A549 (cell line): ENCODE data around the gene GEN1.

ENCODE experiments used
- CHD2 ChIP-seq: fragments of 150-350 bp; IDR thresholded peaks from 2 replicates; pipeline ENCODE4 v1.6.1; 2014; ENCODE audit warnings: low read length; ENCODE audit not compliant: partially characterized antibody
- FOSB ChIP-seq: fragments of 250-450 bp; sonication (Bioruptor Pico); IDR thresholded peaks from 2 replicates; pipeline ENCODE4 v1.5.0; 2020; ENCODE audit warnings: mild to moderate bottlenecking, moderate library complexity
- KDM1A ChIP-seq: fragments of 200-600 bp; sonication (generic); IDR thresholded peaks from 2 replicates; pipeline ENCODE4 v1.6.1; 2016; ENCODE audit warnings: low read depth, mild to moderate bottlenecking
- NFE2L2 ChIP-seq: fragments of 150-350 bp; conservative IDR thresholded peaks from 2 replicates; pipeline ENCODE4 v1.6.1; 2014; ENCODE audit warnings: low read length
- POLR2A ChIP-seq: IDR thresholded peaks from 2 replicates; pipeline ENCODE4 v1.6.1; 2012; ENCODE audit warnings: mild to moderate bottlenecking, low read length
- RFX5 ChIP-seq: fragments of 450-650 bp; IDR thresholded peaks from 2 replicates; pipeline ENCODE4 v1.7.1; 2014; ENCODE audit warnings: antibody characterized with exemption, mild to moderate bottlenecking, moderate library complexity
- TF ChIP-seq, protein P1 (sequence below): fragments of >200 bp; sonication (Bioruptor Twin); formaldehyde crosslinking; IDR thresholded peaks from 3 replicates; pipeline ENCODE4 v1.5.1; 2016
- TF ChIP-seq, protein P2 (sequence below): fragments of 250-450 bp; sonication (Bioruptor Pico); IDR thresholded peaks from 2 replicates; pipeline ENCODE4 v1.5.0; 2021; ENCODE audit warnings: mild to moderate bottlenecking, moderate library complexity, borderline replicate concordance
- TF ChIP-seq, protein P3 (sequence below): fragments of 200-600 bp; sonication (generic); IDR thresholded peaks from 2 replicates; pipeline ENCODE4 v1.6.1; 2016; ENCODE audit warnings: antibody characterized with exemption, mild to moderate bottlenecking, moderate library complexity
- TF ChIP-seq, protein P4 (sequence below): IDR thresholded peaks from 2 replicates; pipeline ENCODE4 v1.6.1; 2012; ENCODE audit warnings: low read depth, borderline replicate concordance
- TF ChIP-seq, protein P5 (sequence below): fragments of >200 bp; sonication (Bioruptor Twin); formaldehyde crosslinking; IDR thresholded peaks from 2 replicates; pipeline ENCODE4 v1.6.1; 2016

DNA sequence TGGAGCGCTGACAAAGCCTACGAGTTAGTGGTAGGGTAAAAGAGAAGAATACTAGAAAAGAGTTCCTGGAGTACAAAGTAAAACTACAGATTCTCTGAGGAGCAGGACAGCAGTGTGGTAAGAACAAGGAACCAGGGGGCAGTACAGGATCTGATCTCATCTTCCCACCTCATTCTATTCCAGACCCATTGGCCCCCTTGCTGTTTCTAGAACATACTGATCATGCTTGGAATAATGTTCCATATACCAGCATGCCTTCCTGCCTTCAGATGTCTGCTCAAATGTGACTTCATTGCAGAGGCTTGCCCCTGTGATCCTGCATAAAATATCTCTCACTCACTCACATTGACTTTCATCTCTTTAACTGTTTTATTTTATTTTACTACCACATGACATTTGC, 81.6 kb downstream of the GEN1 start:
- TF ChIP-seq POLR2A (no peak), RFX5 (no peak), KDM1A (no peak), CHD2 (no peak), NFE2L2 (no peak), FOSB (CRISPR knock-in tag) (no peak)
- TF ChIP-seq, protein P1, sequence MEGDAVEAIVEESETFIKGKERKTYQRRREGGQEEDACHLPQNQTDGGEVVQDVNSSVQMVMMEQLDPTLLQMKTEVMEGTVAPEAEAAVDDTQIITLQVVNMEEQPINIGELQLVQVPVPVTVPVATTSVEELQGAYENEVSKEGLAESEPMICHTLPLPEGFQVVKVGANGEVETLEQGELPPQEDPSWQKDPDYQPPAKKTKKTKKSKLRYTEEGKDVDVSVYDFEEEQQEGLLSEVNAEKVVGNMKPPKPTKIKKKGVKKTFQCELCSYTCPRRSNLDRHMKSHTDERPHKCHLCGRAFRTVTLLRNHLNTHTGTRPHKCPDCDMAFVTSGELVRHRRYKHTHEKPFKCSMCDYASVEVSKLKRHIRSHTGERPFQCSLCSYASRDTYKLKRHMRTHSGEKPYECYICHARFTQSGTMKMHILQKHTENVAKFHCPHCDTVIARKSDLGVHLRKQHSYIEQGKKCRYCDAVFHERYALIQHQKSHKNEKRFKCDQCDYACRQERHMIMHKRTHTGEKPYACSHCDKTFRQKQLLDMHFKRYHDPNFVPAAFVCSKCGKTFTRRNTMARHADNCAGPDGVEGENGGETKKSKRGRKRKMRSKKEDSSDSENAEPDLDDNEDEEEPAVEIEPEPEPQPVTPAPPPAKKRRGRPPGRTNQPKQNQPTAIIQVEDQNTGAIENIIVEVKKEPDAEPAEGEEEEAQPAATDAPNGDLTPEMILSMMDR, result no peak
- TF ChIP-seq, protein P2, sequence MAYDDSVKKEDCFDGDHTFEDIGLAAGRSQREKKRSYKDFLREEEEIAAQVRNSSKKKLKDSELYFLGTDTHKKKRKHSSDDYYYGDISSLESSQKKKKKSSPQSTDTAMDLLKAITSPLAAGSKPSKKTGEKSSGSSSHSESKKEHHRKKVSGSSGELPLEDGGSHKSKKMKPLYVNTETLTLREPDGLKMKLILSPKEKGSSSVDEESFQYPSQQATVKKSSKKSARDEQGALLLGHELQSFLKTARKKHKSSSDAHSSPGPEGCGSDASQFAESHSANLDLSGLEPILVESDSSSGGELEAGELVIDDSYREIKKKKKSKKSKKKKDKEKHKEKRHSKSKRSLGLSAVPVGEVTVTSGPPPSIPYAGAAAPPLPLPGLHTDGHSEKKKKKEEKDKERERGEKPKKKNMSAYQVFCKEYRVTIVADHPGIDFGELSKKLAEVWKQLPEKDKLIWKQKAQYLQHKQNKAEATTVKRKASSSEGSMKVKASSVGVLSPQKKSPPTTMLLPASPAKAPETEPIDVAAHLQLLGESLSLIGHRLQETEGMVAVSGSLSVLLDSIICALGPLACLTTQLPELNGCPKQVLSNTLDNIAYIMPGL (CRISPR knock-in tag), result no peak
- TF ChIP-seq, protein P3, sequence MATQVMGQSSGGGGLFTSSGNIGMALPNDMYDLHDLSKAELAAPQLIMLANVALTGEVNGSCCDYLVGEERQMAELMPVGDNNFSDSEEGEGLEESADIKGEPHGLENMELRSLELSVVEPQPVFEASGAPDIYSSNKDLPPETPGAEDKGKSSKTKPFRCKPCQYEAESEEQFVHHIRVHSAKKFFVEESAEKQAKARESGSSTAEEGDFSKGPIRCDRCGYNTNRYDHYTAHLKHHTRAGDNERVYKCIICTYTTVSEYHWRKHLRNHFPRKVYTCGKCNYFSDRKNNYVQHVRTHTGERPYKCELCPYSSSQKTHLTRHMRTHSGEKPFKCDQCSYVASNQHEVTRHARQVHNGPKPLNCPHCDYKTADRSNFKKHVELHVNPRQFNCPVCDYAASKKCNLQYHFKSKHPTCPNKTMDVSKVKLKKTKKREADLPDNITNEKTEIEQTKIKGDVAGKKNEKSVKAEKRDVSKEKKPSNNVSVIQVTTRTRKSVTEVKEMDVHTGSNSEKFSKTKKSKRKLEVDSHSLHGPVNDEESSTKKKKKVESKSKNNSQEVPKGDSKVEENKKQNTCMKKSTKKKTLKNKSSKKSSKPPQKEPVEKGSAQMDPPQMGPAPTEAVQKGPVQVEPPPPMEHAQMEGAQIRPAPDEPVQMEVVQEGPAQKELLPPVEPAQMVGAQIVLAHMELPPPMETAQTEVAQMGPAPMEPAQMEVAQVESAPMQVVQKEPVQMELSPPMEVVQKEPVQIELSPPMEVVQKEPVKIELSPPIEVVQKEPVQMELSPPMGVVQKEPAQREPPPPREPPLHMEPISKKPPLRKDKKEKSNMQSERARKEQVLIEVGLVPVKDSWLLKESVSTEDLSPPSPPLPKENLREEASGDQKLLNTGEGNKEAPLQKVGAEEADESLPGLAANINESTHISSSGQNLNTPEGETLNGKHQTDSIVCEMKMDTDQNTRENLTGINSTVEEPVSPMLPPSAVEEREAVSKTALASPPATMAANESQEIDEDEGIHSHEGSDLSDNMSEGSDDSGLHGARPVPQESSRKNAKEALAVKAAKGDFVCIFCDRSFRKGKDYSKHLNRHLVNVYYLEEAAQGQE, result no peak
- TF ChIP-seq, protein P4, sequence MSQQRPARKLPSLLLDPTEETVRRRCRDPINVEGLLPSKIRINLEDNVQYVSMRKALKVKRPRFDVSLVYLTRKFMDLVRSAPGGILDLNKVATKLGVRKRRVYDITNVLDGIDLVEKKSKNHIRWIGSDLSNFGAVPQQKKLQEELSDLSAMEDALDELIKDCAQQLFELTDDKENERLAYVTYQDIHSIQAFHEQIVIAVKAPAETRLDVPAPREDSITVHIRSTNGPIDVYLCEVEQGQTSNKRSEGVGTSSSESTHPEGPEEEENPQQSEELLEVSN, result no peak
- TF ChIP-seq, protein P5, sequence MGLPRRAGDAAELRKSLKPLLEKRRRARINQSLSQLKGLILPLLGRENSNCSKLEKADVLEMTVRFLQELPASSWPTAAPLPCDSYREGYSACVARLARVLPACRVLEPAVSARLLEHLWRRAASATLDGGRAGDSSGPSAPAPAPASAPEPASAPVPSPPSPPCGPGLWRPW, result no peak
